ENCODE results near the gene EPG5. TPM values are rescaled to one million over a fixed set of nuclear protein-coding genes. Genes with fewer than 3 reads are reported as not detected.
"Not testable (repeated sequence)": the region's sequence is repeated elsewhere in the genome, so short reads cannot be mapped to it uniquely, and the experiment has no call there.

EPG5 gene
- total RNA-seq, 1 donor from 2014 or later: 23.3 TPM

DNA sequence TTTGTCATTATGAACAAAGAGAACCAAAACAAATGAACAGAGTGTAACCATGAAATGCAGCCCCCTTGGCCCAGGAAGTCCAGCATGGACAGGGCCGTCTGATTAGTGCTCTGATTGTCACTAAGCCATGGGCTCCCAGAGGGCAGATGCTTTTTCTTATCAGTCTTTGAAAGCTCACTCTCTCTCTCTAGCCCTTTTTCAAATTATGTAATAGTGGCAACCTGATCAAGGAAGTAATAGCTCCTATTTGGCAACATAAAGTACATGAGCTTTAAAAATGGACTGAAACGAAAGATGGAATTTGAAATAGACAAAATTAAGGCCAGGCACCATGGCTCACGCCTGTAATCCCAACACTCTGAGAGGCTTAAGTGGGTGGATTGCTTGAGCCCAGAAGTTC is 32.4 kb upstream of the EPG5 start:
- TF ChIP-seq, protein P1, sequence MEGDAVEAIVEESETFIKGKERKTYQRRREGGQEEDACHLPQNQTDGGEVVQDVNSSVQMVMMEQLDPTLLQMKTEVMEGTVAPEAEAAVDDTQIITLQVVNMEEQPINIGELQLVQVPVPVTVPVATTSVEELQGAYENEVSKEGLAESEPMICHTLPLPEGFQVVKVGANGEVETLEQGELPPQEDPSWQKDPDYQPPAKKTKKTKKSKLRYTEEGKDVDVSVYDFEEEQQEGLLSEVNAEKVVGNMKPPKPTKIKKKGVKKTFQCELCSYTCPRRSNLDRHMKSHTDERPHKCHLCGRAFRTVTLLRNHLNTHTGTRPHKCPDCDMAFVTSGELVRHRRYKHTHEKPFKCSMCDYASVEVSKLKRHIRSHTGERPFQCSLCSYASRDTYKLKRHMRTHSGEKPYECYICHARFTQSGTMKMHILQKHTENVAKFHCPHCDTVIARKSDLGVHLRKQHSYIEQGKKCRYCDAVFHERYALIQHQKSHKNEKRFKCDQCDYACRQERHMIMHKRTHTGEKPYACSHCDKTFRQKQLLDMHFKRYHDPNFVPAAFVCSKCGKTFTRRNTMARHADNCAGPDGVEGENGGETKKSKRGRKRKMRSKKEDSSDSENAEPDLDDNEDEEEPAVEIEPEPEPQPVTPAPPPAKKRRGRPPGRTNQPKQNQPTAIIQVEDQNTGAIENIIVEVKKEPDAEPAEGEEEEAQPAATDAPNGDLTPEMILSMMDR (IDR thresholded peaks at IDR 0.05): no peak
- Mint-ChIP-seq H3K4me3 (ENCODE audit: unreplicated experiment) (no peak overlapping the region), H3K36me3 (ENCODE audit: low read depth) (peaks cover 10% of the 10 kb centered on the region), H3K4me1 (ENCODE audit: low read depth) (no peaks in the 10 kb centered on the region), H3K9me3 (ENCODE audit: low read depth) (peaks cover 16% of the 10 kb centered on the region), H3K27me3 (ENCODE audit: low read depth) (no peaks in the 10 kb centered on the region), H3K27ac (ENCODE audit: unreplicated experiment) (no peak overlapping the region)
- no peak for DNase-seq (ENCODE audit: low spot score)

- Mint-ChIP-seq H3K9me3 (ENCODE audit: low read depth) (peaks cover 16% of the 10 kb centered on the region), H3K27me3 (ENCODE audit: low read depth) (no peaks in the 10 kb centered on the region), H3K4me3 (ENCODE audit: unreplicated experiment) (no peak overlapping the region), H3K36me3 (ENCODE audit: low read depth) (peaks cover 10% of the 10 kb centered on the region), H3K4me1 (ENCODE audit: low read depth) (peaks cover 8% of the 10 kb centered on the region), H3K27ac (ENCODE audit: unreplicated experiment) (no peak overlapping the region)
- DNase-seq (ENCODE audit: low spot score): no peak
- TF ChIP-seq, protein P1 (IDR thresholded peaks at IDR 0.05): no peak
Measured at GRCh38 chr18:45998244-45998643, 31.1 kb upstream of the EPG5 start.

DNA sequence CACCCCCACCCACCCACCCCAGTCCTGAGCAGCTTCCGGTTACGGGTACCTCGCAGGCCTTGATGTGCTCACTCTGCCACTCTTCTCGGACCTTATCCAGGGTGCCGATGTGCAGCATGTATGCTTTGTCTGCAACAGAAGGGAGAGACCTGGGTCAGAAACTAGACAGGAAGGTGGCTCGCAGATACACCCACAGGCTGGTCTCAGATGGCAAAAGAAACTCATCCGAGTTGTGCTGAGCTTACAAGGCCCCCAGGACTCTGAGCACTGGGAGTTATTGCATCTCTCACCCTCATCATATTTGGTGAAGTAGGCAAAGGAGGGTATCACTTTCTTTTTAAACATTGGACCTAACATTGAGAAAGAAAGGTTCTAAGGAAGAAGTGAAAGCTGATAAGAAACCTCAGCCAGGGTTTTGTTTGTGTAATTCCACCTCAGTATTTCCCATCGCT is 30.6 kb upstream of the EPG5 start:
- peaks cover 8% of the 10 kb centered on the region for H3K4me1 Mint-ChIP-seq (ENCODE audit: low read depth)
- H3K27ac Mint-ChIP-seq (ENCODE audit: unreplicated experiment): no peak overlapping the region
- DNase-seq (ENCODE audit: low spot score): no peak
- peaks cover 8% of the 10 kb centered on the region for H3K36me3 Mint-ChIP-seq (ENCODE audit: low read depth)
- no peaks in the 10 kb centered on the region for H3K27me3 Mint-ChIP-seq (ENCODE audit: low read depth)
- H3K4me3 Mint-ChIP-seq (ENCODE audit: unreplicated experiment): no peak overlapping the region
- TF ChIP-seq, protein P1 (IDR thresholded peaks at IDR 0.05): no peak
- H3K9me3 Mint-ChIP-seq (ENCODE audit: low read depth): peaks cover 14% of the 10 kb centered on the region

DNA sequence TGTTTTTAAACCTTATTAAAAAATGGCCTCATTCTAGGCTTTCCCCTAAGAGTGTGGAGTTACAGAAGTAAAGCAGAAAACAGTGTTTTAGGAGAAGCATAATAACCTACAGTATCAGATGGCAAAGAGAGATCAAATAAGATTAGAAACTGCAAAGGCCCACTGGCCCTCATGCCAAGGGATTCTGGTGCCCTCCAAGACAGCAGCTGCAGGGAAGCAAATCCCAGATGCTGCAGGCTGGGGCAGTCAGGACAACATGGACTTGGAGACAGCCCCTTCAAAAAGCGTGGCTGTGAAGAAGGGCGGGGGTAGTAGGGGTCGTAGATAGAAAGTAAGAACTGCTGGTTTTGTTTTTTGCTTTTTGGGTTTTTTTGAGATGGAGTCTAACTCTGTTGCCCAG is 28.3 kb upstream of the EPG5 start:
- H3K36me3 Mint-ChIP-seq (ENCODE audit: low read depth): no peaks in the 10 kb centered on the region

GRCh38 chr18:45993438-45993837 is 26.3 kb upstream of the EPG5 start:
- TF ChIP-seq, protein P1 (IDR thresholded peaks at IDR 0.05): no peak
- Mint-ChIP-seq H3K36me3 (ENCODE audit: low read depth) (peaks cover 3% of the 10 kb centered on the region), H3K27ac (ENCODE audit: unreplicated experiment) (no peak overlapping the region), H3K27me3 (ENCODE audit: low read depth) (no peaks in the 10 kb centered on the region), H3K4me1 (ENCODE audit: low read depth) (peaks cover 8% of the 10 kb centered on the region), H3K9me3 (ENCODE audit: low read depth) (no peaks in the 10 kb centered on the region), H3K4me3 (ENCODE audit: unreplicated experiment) (no peak overlapping the region)
- DNase-seq (ENCODE audit: low spot score): no peak

More for the DNA sequence above, 28.3 kb upstream of the EPG5 start:
- Mint-ChIP-seq H3K27ac (ENCODE audit: unreplicated experiment) (no peak overlapping the region), H3K9me3 (ENCODE audit: low read depth) (no peaks in the 10 kb centered on the region), H3K4me1 (ENCODE audit: low read depth) (peaks cover 8% of the 10 kb centered on the region), H3K27me3 (ENCODE audit: low read depth) (no peaks in the 10 kb centered on the region), H3K4me3 (ENCODE audit: unreplicated experiment) (no peak overlapping the region)
- no peak for DNase-seq (ENCODE audit: low spot score)
- TF ChIP-seq, protein P1 (IDR thresholded peaks at IDR 0.05): no peak

GRCh38 chr18:45992527-45992926 is 25.4 kb upstream of the EPG5 start:
- H3K9me3 Mint-ChIP-seq (ENCODE audit: low read depth); H3K4me3 Mint-ChIP-seq (ENCODE audit: unreplicated experiment); H3K4me1 Mint-ChIP-seq (ENCODE audit: low read depth); H3K27me3 Mint-ChIP-seq (ENCODE audit: low read depth); H3K36me3 Mint-ChIP-seq (ENCODE audit: low read depth); H3K27ac Mint-ChIP-seq (ENCODE audit: unreplicated experiment); DNase-seq (ENCODE audit: low spot score): not testable (repeated sequence)

Data from chondrocyte (in vitro differentiated cells).